K562 (cell line): ENCODE data around the gene SLC19A1. TPM values are rescaled to one million over a fixed set of nuclear protein-coding genes. Genes with fewer than 3 reads are reported as not detected.

Experiments
- ATAC-seq: fragments of 200-7000 bp; cut with Tn5 transposase; 3 replicates; pipeline ENCODE4 v1.9.1; 2020; ENCODE audit warnings: moderate library complexity
- BruUV-seq: library from RNA; stranded (reverse); fragments of 400-500 nt; replicated peaks from 2 replicates; lab custom pipeline; 2021; lab: Mats Ljungman, UMichigan
- CTCF ChIA-PET: fragments of 300-600 bp; formaldehyde crosslinking; extraction: SDS; loops from one replicate; lab custom pipeline; 2021; ENCODE audit warnings: low intra/inter-chr PET ratio; lab: Yijun Ruan, JAX
- POLR2A ChIA-PET: fragments of 300-600, 350-650 bp; sonication (Branson Sonifier 250); formaldehyde crosslinking; extraction: SDS; loops from one replicate; lab custom pipeline; 2021; ENCODE audit warnings: antibody characterized with exemption, inconsistent platforms; lab: Yijun Ruan, JAX
- DNase-seq, 4 experiments: peaks; one replicate each; pipeline versions ENCODE4 v3.0.0 to v3.0.0-alpha.2; 2011 to 2018; ENCODE audit warnings: low spot score in 3 of 4, mixed read lengths in 3 of 4; ENCODE audit errors: extremely low read depth in 1 of 4
- FAIRE-seq: peaks from 2 replicates; lab custom pipeline; 2011; peaks lifted over from hg19 to GRCh38; lab: Jason Lieb, UNC
- H2AFZ ChIP-seq: 2 replicates; pipeline ENCODE4 v1.6.0; 2011; ENCODE audit warnings: low read depth, low read length, control low read depth, inconsistent platforms
- H3K27ac ChIP-seq: fragments of 200-600 bp; 3 replicates; pipeline ENCODE4 v1.8.0; 2011; ENCODE audit warnings: low read depth, mild to moderate bottlenecking, control low read depth, inconsistent platforms, low read length, moderate library complexity, mixed read lengths; ENCODE audit errors: extremely low read depth
- H3K27me3 ChIP-seq, 2 experiments: fragments of 300-600 bp in 1 of 2; 2 replicates in 1 of 2; 3 replicates in 1 of 2; pipeline versions ENCODE4 v1.6.0 to v1.8.0; 2011; ENCODE audit warnings: inconsistent platforms in 2 of 2, low read length in 2 of 2, mild to moderate bottlenecking in 1 of 2, mixed read lengths in 1 of 2, moderate library complexity in 1 of 2; ENCODE audit not compliant: control insufficient read depth in 2 of 2, insufficient read depth in 2 of 2
- H3K36me3 ChIP-seq: fragments of 300-600 bp; 3 replicates; pipeline ENCODE4 v1.8.0; 2011; ENCODE audit warnings: mild to moderate bottlenecking, low read length, inconsistent platforms; ENCODE audit not compliant: control insufficient read depth, insufficient read depth
- H3K4me1 ChIP-seq, 2 experiments: fragments of 200-600 bp in 1 of 2; replicated peaks in 1 of 2; 2 replicates in 1 of 2; 3 replicates in 1 of 2; pipeline versions ENCODE4 v1.5.1 to v1.8.0; 2011; ENCODE audit warnings: inconsistent platforms in 2 of 2, low read length in 2 of 2, mild to moderate bottlenecking in 1 of 2, mixed read lengths in 1 of 2, moderate library complexity in 1 of 2; ENCODE audit not compliant: control insufficient read depth in 2 of 2, insufficient read depth in 2 of 2
- H3K4me2 ChIP-seq: 2 replicates; pipeline ENCODE4 v1.6.1; 2011; ENCODE audit warnings: low read length, control low read depth, inconsistent platforms, mixed read lengths; ENCODE audit not compliant: insufficient read depth
- H3K4me3 ChIP-seq: fragments of 200-600 bp; sonication (generic), shearing (Covaris generic); 2 replicates; pipeline ENCODE4 v1.5.1; 2016; ENCODE audit warnings: control low read depth, inconsistent platforms
- H3K79me2 ChIP-seq: fragments of 200-600 bp; 3 replicates; pipeline ENCODE4 v1.8.0; 2011; ENCODE audit warnings: low read length, inconsistent platforms; ENCODE audit not compliant: control insufficient read depth, insufficient read depth
- H3K9ac ChIP-seq, 2 experiments: 2 replicates each; pipeline versions ENCODE4 v1.6.0 to v1.6.1; 2011; ENCODE audit warnings: low read depth in 2 of 2, low read length in 2 of 2, control low read depth in 1 of 2, inconsistent platforms in 1 of 2, mild to moderate bottlenecking in 1 of 2, mixed read lengths in 1 of 2; ENCODE audit not compliant: insufficient read depth in 1 of 2
- H3K9me1 ChIP-seq: one replicate; pipeline ENCODE4 v1.6.0; 2011; ENCODE audit warnings: inconsistent platforms, mild to moderate bottlenecking, low read length, moderate library complexity; ENCODE audit not compliant: control insufficient read depth, insufficient read depth
- H3K9me3 ChIP-seq: replicated peaks from 2 replicates; pipeline ENCODE4 v1.5.1; 2011; ENCODE audit warnings: low read depth, low read length, inconsistent platforms; ENCODE audit not compliant: control insufficient read depth, insufficient read depth
- H4K20me1 ChIP-seq: replicated peaks from 2 replicates; pipeline ENCODE4 v1.6.1; 2011; ENCODE audit warnings: low read length, inconsistent platforms, mixed read lengths; ENCODE audit not compliant: control insufficient read depth, insufficient read depth
- ARID2 ChIP-seq: fragments of 450-650 bp; IDR thresholded peaks from 2 replicates; pipeline ENCODE4 v1.6.1; 2017; ENCODE audit warnings: antibody characterized with exemption, mild to moderate bottlenecking
- DIDO1 ChIP-seq: fragments of 450-650 bp; IDR thresholded peaks from 2 replicates; pipeline ENCODE4 v1.6.1; 2016; ENCODE audit warnings: low read depth, missing biosample characterization, missing genetic modification characterization
- HDAC1 ChIP-seq, 2 experiments: fragments of 450-650 bp; IDR thresholded peaks; 2 replicates each; pipeline ENCODE4 v1.6.1; 2016 to 2017; ENCODE audit warnings: inconsistent platforms in 1 of 2, mild to moderate bottlenecking in 1 of 2, moderate library complexity in 1 of 2
- HLTF ChIP-seq: fragments of 450-650 bp; IDR thresholded peaks from 2 replicates; pipeline ENCODE4 v1.6.1; 2016
- HMG20B ChIP-seq: fragments of 250-450 bp; sonication (Bioruptor Pico); IDR thresholded peaks from 2 replicates; pipeline ENCODE4 v1.5.0; 2021; ENCODE audit warnings: mild to moderate bottlenecking
- MECOM ChIP-seq: fragments of 250-450 bp; sonication (Bioruptor Pico); IDR thresholded peaks from 2 replicates; pipeline ENCODE4 v1.8.0; 2022; ENCODE audit warnings: inconsistent platforms
- MTA1 ChIP-seq: fragments of 450-650 bp; IDR thresholded peaks from 2 replicates; pipeline ENCODE4 v1.6.1; 2017; ENCODE audit warnings: borderline replicate concordance
- PHF21A ChIP-seq: fragments of 450-650 bp; IDR thresholded peaks from 2 replicates; pipeline ENCODE4 v1.6.1; 2017; ENCODE audit warnings: low read depth, borderline replicate concordance
- POLR2B ChIP-seq: fragments of 450-650 bp; IDR thresholded peaks from 2 replicates; pipeline ENCODE4 v1.6.1; 2018; ENCODE audit warnings: low read depth; ENCODE audit not compliant: partially characterized antibody
- RFX1 ChIP-seq: fragments of 450-650 bp; IDR thresholded peaks from 2 replicates; pipeline ENCODE4 v1.6.1; 2016; ENCODE audit warnings: mild to moderate bottlenecking, moderate library complexity
- SMARCC2 ChIP-seq: fragments of 450-650 bp; IDR thresholded peaks from 2 replicates; pipeline ENCODE4 v1.6.1; 2017; ENCODE audit warnings: antibody characterized with exemption, moderate library complexity, mild to moderate bottlenecking, low read depth
- SNAPC5 ChIP-seq: fragments of 250-450 bp; sonication (Bioruptor Pico); IDR thresholded peaks from 2 replicates; pipeline ENCODE4 v1.8.0; 2021; ENCODE audit warnings: moderate library complexity, mild to moderate bottlenecking, inconsistent platforms
- THAP12 ChIP-seq: fragments of 250-450 bp; sonication (Bioruptor Pico); IDR thresholded peaks from 2 replicates; pipeline ENCODE4 v1.9.0; 2021; ENCODE audit warnings: mild to moderate bottlenecking, inconsistent platforms
- TOE1 ChIP-seq, 2 experiments: fragments of 450-650 bp in 1 of 2; sonication (generic) in 1 of 2; formaldehyde crosslinking in 1 of 2; IDR thresholded peaks; 2 replicates each; pipeline versions ENCODE4 v1.7.1 to v1.8.0; 2016 to 2022; ENCODE audit warnings: borderline replicate concordance in 2 of 2, mild to moderate bottlenecking in 2 of 2, antibody characterized with exemption in 1 of 2, inconsistent platforms in 1 of 2, low read depth in 1 of 2, missing genetic modification reagents in 1 of 2, moderate library complexity in 1 of 2
- ZNF121 ChIP-seq: sonication (generic); formaldehyde crosslinking; conservative IDR thresholded peaks from 2 replicates; pipeline ENCODE4 v1.8.0; 2022; ENCODE audit warnings: missing genetic modification reagents
- ZNF143 ChIP-seq: sonication (generic); formaldehyde crosslinking; IDR thresholded peaks from 2 replicates; pipeline ENCODE4 v1.9.0; 2022; ENCODE audit warnings: mild to moderate bottlenecking, missing genetic modification reagents
- ZNF253 ChIP-seq: fragments of 250-450 bp; sonication (Bioruptor Pico); conservative IDR thresholded peaks from 2 replicates; pipeline ENCODE4 v1.6.1; 2021; ENCODE audit warnings: mild to moderate bottlenecking
- ZNF696 ChIP-seq: fragments of 250-450 bp; sonication (Bioruptor Pico); conservative IDR thresholded peaks from 2 replicates; pipeline ENCODE4 v1.4.0; 2020; ENCODE audit warnings: mild to moderate bottlenecking, moderate library complexity
- WGBS: fragments of 100-300 bp; shearing (Covaris generic); methylation state at CpG from one replicate; pipeline ENCODE4 v1.1.6; 2016; ENCODE audit warnings: low coverage, mixed read lengths; ENCODE audit not compliant: insufficient coverage; ENCODE audit errors: missing lambda C conversion rate; 5-methylcytosine and 5-hydroxymethylcytosine counted together
- in situ Hi-C: fragments of 300-500 bp; cut with MboI; formaldehyde crosslinking; loops from 4 replicates; pipeline ENCODE4 v1.15.0; 2018; ENCODE audit warnings: inconsistent platforms, mixed read lengths
- intact Hi-C: fragments of 100-400 bp; cut with micrococcal nuclease; formaldehyde crosslinking; loops from 2 replicates; pipeline ENCODE4 v1.14.2; 2022
- polyA plus RNA-seq, 8 experiments: library from polyadenylated mRNA; depleted of rRNA in 4 of 8; stranded (reverse) in 5 of 8; unstranded in 3 of 8; fragments of >200 nt; fragmentation: Nextera tagmentation in 2 of 8; fragmentation: Illumina TruSeq in 1 of 8; extraction: Ambion mirVana in 2 of 8; extraction: Trizol in 1 of 8; gene quantifications; 2 replicates each; pipeline versions ENCODE4 v1.2.1 to v1.2.3, GENCODE V29; 2011 to 2014; ENCODE audit warnings: inconsistent platforms in 1 of 8, missing spikeins in 1 of 8
- total RNA-seq, 7 experiments: library from RNA; depleted of rRNA in 6 of 7; stranded (reverse); fragments of >200 nt in 6 of 7; fragmentation: Illumina TruSeq in 2 of 7; extraction: Trizol in 2 of 7; gene quantifications; 2 replicates each; pipeline versions ENCODE4 v1.2.1 to v1.2.3, GENCODE V29; 2011 to 2021; ENCODE audit warnings: low replicate concordance in 1 of 7

The SLC19A1 gene
- total and polyA plus RNA-seq, 9 of the 15 experiments (the other 6 are each of a cell fraction or from before 2014, with no cell fraction given): 0.65 to 88.7 (median 12.0) TPM

GRCh38 chr21:45591619-45592207 lies 49.5 kb upstream of the SLC19A1 start (continued):
- TF ChIP-seq SNAPC5 (CRISPR knock-in tag) (no peak), ZNF696 (CRISPR knock-in tag) (no peak), RFX1 (no peak)

GRCh38 chr21:45590726-45591618 lies 48.7 kb upstream of the SLC19A1 start:
- no TSS peak for BruUV-seq
- TF ChIP-seq ZNF121 (CRISPR knock-in tag): no peak
- TF ChIP-seq TOE1 (IDR thresholded peaks at IDR 0.05; ENCODE audit: borderline replicate concordance): peak; percentile 66
- TF ChIP-seq TOE1 (CRISPR knock-in tag; IDR thresholded peaks at IDR 0.05; ENCODE audit: borderline replicate concordance, low read depth): no peak
- TF ChIP-seq THAP12: no peak
- no peak for TF ChIP-seq DIDO1 (tag)
- no peak for TF ChIP-seq HMG20B
- TF ChIP-seq POLR2B: peak; percentile 54
- no peak for TF ChIP-seq SMARCC2
- no peak for TF ChIP-seq PHF21A
- peak; percentile 98 for TF ChIP-seq HLTF
- peak in 1 of 2 experiments; percentile 86; a peak in 2 of 4 replicates for TF ChIP-seq HDAC1 (IDR thresholded peaks at IDR 0.05)
- TF ChIP-seq ZNF253 (CRISPR knock-in tag): no peak
- no peak for TF ChIP-seq MECOM (CRISPR knock-in tag)
- peak; percentile 82 for TF ChIP-seq MTA1
- peak; percentile 55; the same call in 1 of the 2 replicates for TF ChIP-seq ARID2
- TF ChIP-seq ZNF143: no peak; the same call in 1 of the 2 replicates

More at GRCh38 chr21:45590726-45591618, 48.7 kb upstream of the SLC19A1 start:
- Histone ChIP-seq H3K27ac (peak overlapping the region; percentile 72; the same call in 2 of the 3 replicates), H3K9me3 (peaks cover 10% of the 10 kb centered on the region; the same call in 1 of the 2 replicates), H3K4me1 (peaks cover 23 to 46% of the 10 kb centered on the region in 2 experiments), H2AFZ (peak overlapping the region; percentile 94), H3K36me3 (peaks cover 13% of the 10 kb centered on the region; the same call in 2 of the 3 replicates), H3K4me2 (peak overlapping the region; percentile 93), H3K9ac (peak overlapping the region; percentile 45 to 76), H3K4me3 (peak overlapping the region; percentile 53), H3K27me3 (peaks cover 0 to 4% of the 10 kb centered on the region in 2 experiments; a peak in 2 of 5 replicates), H3K79me2 (peaks cover 25% of the 10 kb centered on the region), H3K9me1 (peaks cover 6% of the 10 kb centered on the region), H4K20me1 (no peaks in the 10 kb centered on the region; the same call in 1 of the 2 replicates)
- in situ Hi-C loops: no loop called here
- CTCF ChIA-PET: no interaction called here
- DNase-seq (peak in 3 of 4 experiments; percentile 78 to 91 (median 91)), FAIRE-seq (no peak), ATAC-seq (peak; percentile 84)
- intact Hi-C loops: loop anchor here (5.0 kb wide), 2 partner anchors 229 to 299 kb away; no protein-coding TSS in a partner anchor
- POLR2A ChIA-PET: interaction anchor here (1.0 kb wide), 1 partner anchor 35 kb away, joined by 4 read pairs; no protein-coding TSS in a partner anchor
- 4% methylated on average over 27 of the region's 53 CpGs for WGBS
